NB4 (cell line): ENCODE data around the gene STT3B.

ENCODE experiments used
- CTCF ChIP-seq: IDR thresholded peaks from one replicate; pipeline ENCODE4 v1.5.1; 2012; ENCODE audit warnings: low read depth, low read length
- MYC ChIP-seq: IDR thresholded peaks from 2 replicates; pipeline ENCODE4 v1.6.1; 2011; ENCODE audit warnings: low read depth, low read length

GRCh38 chr3:31600431-31600830, 67.7 kb downstream of the STT3B start:
- TF ChIP-seq CTCF (no peak), MYC (no peak)
